ENCODE data around the gene TGFB2. TPM values are rescaled to one million over a fixed set of nuclear protein-coding genes. Genes with fewer than 3 reads are reported as not detected.

The TGFB2 gene
- total RNA-seq, 1 donor from 2014 or later = 10.2 TPM

DNA sequence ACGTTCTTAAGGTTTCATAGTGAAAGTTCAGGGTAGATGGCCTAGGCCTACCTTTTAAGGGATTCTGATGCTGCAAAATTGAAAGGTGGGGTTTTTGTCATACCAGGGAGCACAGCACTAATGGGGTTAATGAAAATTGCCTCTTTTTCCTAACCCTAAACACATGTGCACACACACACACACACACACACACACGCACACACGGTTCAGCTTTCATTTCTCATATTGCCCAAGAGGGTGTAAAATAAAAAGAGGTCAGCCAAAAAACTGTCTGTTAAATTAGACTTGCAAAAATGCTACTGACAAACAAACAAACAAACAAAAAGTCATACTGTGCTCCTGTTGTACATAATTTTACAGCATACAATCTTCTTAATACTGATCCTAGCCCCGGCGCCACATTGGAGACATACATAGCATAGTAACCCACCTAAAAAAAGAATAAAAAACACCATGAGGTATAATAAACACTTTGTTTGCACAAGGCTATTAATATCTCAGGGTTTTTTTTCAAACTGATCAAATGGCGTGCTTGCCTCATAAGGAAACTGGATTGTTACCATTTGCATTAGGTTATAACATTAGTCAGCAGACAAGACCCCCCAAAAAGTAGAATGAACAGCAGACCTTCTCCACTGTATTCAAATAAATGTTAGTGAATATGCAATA, 69.1 kb downstream of the TGFB2 start:
- H3K4me3 ChIP-seq = no peak overlapping the region
- no peak for DNase-seq
- intact Hi-C loops (cut with DNase I) = no loop called here
- no peaks in the 10 kb centered on the region for H3K27me3 ChIP-seq (ENCODE audit: low read depth)
- H3K36me3 ChIP-seq = no peaks in the 10 kb centered on the region
- TF ChIP-seq, protein P1, sequence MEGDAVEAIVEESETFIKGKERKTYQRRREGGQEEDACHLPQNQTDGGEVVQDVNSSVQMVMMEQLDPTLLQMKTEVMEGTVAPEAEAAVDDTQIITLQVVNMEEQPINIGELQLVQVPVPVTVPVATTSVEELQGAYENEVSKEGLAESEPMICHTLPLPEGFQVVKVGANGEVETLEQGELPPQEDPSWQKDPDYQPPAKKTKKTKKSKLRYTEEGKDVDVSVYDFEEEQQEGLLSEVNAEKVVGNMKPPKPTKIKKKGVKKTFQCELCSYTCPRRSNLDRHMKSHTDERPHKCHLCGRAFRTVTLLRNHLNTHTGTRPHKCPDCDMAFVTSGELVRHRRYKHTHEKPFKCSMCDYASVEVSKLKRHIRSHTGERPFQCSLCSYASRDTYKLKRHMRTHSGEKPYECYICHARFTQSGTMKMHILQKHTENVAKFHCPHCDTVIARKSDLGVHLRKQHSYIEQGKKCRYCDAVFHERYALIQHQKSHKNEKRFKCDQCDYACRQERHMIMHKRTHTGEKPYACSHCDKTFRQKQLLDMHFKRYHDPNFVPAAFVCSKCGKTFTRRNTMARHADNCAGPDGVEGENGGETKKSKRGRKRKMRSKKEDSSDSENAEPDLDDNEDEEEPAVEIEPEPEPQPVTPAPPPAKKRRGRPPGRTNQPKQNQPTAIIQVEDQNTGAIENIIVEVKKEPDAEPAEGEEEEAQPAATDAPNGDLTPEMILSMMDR (IDR thresholded peaks at IDR 0.05) = no peak
- no peak overlapping the region for H3K27ac ChIP-seq
- no peaks in the 10 kb centered on the region for H3K4me1 ChIP-seq
- no peak for ATAC-seq
- H3K9me3 ChIP-seq = no peaks in the 10 kb centered on the region

DNA sequence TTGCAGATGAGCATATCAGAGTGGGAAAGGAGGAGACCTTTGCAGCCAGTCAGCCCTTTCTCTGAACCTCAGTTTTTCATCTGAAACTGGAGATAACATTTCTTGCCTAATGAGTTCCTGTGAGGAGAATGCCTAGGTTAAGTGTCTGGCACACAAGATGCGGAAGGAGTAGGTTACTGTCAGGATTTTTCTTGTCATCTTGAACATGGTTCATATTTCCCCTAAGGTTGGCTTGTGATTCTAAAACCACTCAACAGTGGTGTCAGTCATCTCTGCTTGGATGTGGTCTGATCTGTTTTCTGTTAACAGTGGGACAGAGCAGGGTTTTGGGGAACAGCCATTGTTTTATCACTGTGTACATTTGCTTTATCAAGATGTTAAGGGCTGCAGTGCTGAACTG, 70.6 kb downstream of the TGFB2 start:
- no peak overlapping the region for H3K27ac ChIP-seq
- intact Hi-C loops (cut with DNase I) = no loop called here
- H3K4me3 ChIP-seq = no peak overlapping the region
- ATAC-seq (no peak), DNase-seq (no peak)
- TF ChIP-seq, protein P1 (IDR thresholded peaks at IDR 0.05) = no peak
- H3K9me3 ChIP-seq = no peaks in the 10 kb centered on the region
- H3K36me3 ChIP-seq = no peaks in the 10 kb centered on the region
- no peaks in the 10 kb centered on the region for H3K4me1 ChIP-seq
- no peaks in the 10 kb centered on the region for H3K27me3 ChIP-seq (ENCODE audit: low read depth)

DNA sequence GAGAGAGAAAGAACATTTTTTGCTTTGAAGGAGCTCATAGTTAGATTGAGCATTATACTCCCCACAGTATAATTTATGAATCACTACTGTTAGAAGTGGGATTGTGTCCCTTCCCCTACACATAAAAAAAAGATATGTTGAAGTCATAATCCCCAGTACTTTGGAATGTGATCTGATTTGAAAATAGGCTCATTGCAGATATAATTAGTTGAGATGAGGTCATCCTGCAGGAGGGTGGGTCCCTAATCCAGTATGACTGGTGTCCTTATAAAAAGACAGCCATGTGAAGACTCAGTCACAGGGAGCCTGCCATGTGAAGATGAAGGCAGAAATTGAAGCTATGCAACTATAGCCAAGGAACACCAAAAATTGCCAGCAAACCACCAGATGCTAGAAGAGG, 76.4 kb downstream of the TGFB2 start:
- intact Hi-C loops (cut with DNase I) = no loop called here
- TF ChIP-seq, protein P1 (IDR thresholded peaks at IDR 0.05) = no peak

DNA sequence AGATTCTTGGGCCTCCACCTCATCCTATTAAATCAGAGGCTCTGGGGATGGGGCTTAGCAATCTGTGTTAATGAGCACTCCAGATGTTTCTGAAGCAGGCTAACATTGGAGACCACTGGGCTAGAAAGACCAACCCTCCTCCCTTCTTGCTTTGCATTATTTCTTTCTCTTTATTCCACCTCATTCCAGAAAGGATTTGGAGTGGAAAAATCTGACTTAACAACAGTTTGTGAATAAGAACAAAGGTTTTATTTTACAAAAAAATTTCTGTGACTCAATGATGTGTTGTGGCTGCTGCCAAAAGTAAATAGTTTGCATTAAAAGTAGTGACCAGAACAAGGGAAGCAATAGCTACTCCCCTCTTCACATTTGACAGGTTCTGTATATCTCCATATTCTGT, 79.4 kb downstream of the TGFB2 start:
- Histone ChIP-seq H3K27me3 (ENCODE audit: low read depth) (no peaks in the 10 kb centered on the region), H3K4me3 (no peak overlapping the region), H3K36me3 (no peaks in the 10 kb centered on the region), H3K9me3 (no peaks in the 10 kb centered on the region), H3K27ac (no peak overlapping the region), H3K4me1 (no peaks in the 10 kb centered on the region)
- intact Hi-C loops (cut with DNase I) = no loop called here
- ATAC-seq (no peak), DNase-seq (no peak)
- TF ChIP-seq, protein P1 (IDR thresholded peaks at IDR 0.05) = no peak

More for the DNA sequence above, 76.4 kb downstream of the TGFB2 start:
- ATAC-seq (no peak), DNase-seq (no peak)
- Histone ChIP-seq H3K36me3 (no peaks in the 10 kb centered on the region), H3K27ac (no peak overlapping the region), H3K4me3 (no peak overlapping the region), H3K27me3 (ENCODE audit: low read depth) (no peaks in the 10 kb centered on the region), H3K9me3 (no peaks in the 10 kb centered on the region), H3K4me1 (no peaks in the 10 kb centered on the region)

- intact Hi-C loops (cut with DNase I) = no loop called here
- Histone ChIP-seq H3K27me3 (ENCODE audit: low read depth) (no peaks in the 10 kb centered on the region), H3K4me3 (no peak overlapping the region), H3K36me3 (no peaks in the 10 kb centered on the region), H3K9me3 (no peaks in the 10 kb centered on the region), H3K27ac (no peak overlapping the region), H3K4me1 (no peaks in the 10 kb centered on the region)
- TF ChIP-seq, protein P1 (IDR thresholded peaks at IDR 0.05) = no peak
- ATAC-seq (no peak), DNase-seq (no peak)
Measured at GRCh38 chr1:218425647-218426342, 80.7 kb downstream of the TGFB2 start.

Data from lower lobe of right lung (tissue), 2 donors.